ENCODE results near the gene MAPT. TPM values are rescaled to one million over a fixed set of nuclear protein-coding genes. Genes with fewer than 3 reads are reported as not detected.

Gene MAPT
- total RNA-seq, 1 experiment from 2014 or later = 1.6 TPM

- no TSS peak for BruUV-seq (replicated peaks)
- no peaks in the 10 kb centered on the region for H3K9me3 Mint-ChIP-seq (ENCODE audit: low read depth, unreplicated experiment)
- H3K27ac Mint-ChIP-seq (ENCODE audit: unreplicated experiment) = peak overlapping the region; percentile 5
- intact Hi-C loops (cut with micrococcal nuclease; ENCODE audit: unreplicated experiment) = no loop called here
- no peak for TF ChIP-seq CTCF (IDR thresholded peaks at IDR 0.05; ENCODE audit: unreplicated experiment)
- H3K36me3 Mint-ChIP-seq (ENCODE audit: insufficient read depth, unreplicated experiment) = peaks cover 69% of the 10 kb centered on the region
- CTCF ChIA-PET = interaction anchor here (1.2 kb wide), 1 partner anchor 10 kb away, joined by 3 read pairs; no protein-coding TSS in a partner anchor
- H3K4me1 Mint-ChIP-seq (ENCODE audit: low read depth, unreplicated experiment) = peaks cover 43% of the 10 kb centered on the region
- no peak for DNase-seq
- H3K4me3 Mint-ChIP-seq (ENCODE audit: low read depth, unreplicated experiment) = no peak overlapping the region
- H3K27me3 Mint-ChIP-seq (ENCODE audit: unreplicated experiment) = no peaks in the 10 kb centered on the region
Observed at GRCh38 chr17:46053911-46054534, 159.7 kb downstream of the MAPT start.

- intact Hi-C loops (cut with micrococcal nuclease; ENCODE audit: unreplicated experiment) = no loop called here
- Mint-ChIP-seq H3K4me3 (ENCODE audit: low read depth, unreplicated experiment) (no peak overlapping the region), H3K27ac (ENCODE audit: unreplicated experiment) (peak overlapping the region; percentile 10), H3K9me3 (ENCODE audit: low read depth, unreplicated experiment) (no peaks in the 10 kb centered on the region), H3K4me1 (ENCODE audit: low read depth, unreplicated experiment) (peaks cover 33% of the 10 kb centered on the region), H3K27me3 (ENCODE audit: unreplicated experiment) (no peaks in the 10 kb centered on the region), H3K36me3 (ENCODE audit: insufficient read depth, unreplicated experiment) (peaks cover 63% of the 10 kb centered on the region)
- no peak for TF ChIP-seq CTCF (IDR thresholded peaks at IDR 0.05; ENCODE audit: unreplicated experiment)
- CTCF ChIA-PET = interaction anchor here (0.9 to 1.8 kb wide), 5 partner anchors 13 to 136 kb away, joined by 3 to 7 read pairs (median 4); partner anchors contain the start of gene KANSL1
- no peak for DNase-seq
- no TSS peak for BruUV-seq (replicated peaks)
Observed at GRCh38 chr17:46056800-46057304, 162.5 kb downstream of the MAPT start.

- intact Hi-C loops (cut with micrococcal nuclease; ENCODE audit: unreplicated experiment) = no loop called here
- no peak overlapping the region for H3K4me3 Mint-ChIP-seq (ENCODE audit: low read depth, unreplicated experiment)
- BruUV-seq (replicated peaks) = no TSS peak
- no peak for TF ChIP-seq CTCF (IDR thresholded peaks at IDR 0.05; ENCODE audit: unreplicated experiment)
- H3K9me3 Mint-ChIP-seq (ENCODE audit: low read depth, unreplicated experiment) = no peaks in the 10 kb centered on the region
- no peaks in the 10 kb centered on the region for H3K27me3 Mint-ChIP-seq (ENCODE audit: unreplicated experiment)
- peak overlapping the region; percentile 10 for H3K27ac Mint-ChIP-seq (ENCODE audit: unreplicated experiment)
- CTCF ChIA-PET = interaction anchor here (1.1 to 2.3 kb wide), 5 partner anchors 11 to 136 kb away, joined by 3 to 7 read pairs (median 4); partner anchors contain the start of gene KANSL1
- peaks cover 63% of the 10 kb centered on the region for H3K36me3 Mint-ChIP-seq (ENCODE audit: insufficient read depth, unreplicated experiment)
- peaks cover 28% of the 10 kb centered on the region for H3K4me1 Mint-ChIP-seq (ENCODE audit: low read depth, unreplicated experiment)
- no peak for DNase-seq
Observed at GRCh38 chr17:46057366-46057765, 163.0 kb downstream of the MAPT start.

GRCh38 chr17:46059486-46059885 lies 165.1 kb downstream of the MAPT start:
- intact Hi-C loops (cut with micrococcal nuclease; ENCODE audit: unreplicated experiment) = no loop called here
- no TSS peak for BruUV-seq (replicated peaks)
- peaks cover 33% of the 10 kb centered on the region for H3K4me1 Mint-ChIP-seq (ENCODE audit: low read depth, unreplicated experiment)
- peaks cover 54% of the 10 kb centered on the region for H3K36me3 Mint-ChIP-seq (ENCODE audit: insufficient read depth, unreplicated experiment)
- no peak for TF ChIP-seq CTCF (IDR thresholded peaks at IDR 0.05; ENCODE audit: unreplicated experiment)
- H3K9me3 Mint-ChIP-seq (ENCODE audit: low read depth, unreplicated experiment) = no peaks in the 10 kb centered on the region
- no peak for DNase-seq
- H3K27ac Mint-ChIP-seq (ENCODE audit: unreplicated experiment) = no peak overlapping the region
- H3K27me3 Mint-ChIP-seq (ENCODE audit: unreplicated experiment) = no peaks in the 10 kb centered on the region
- CTCF ChIA-PET = interaction anchor here (0.6 to 2.3 kb wide), 4 partner anchors 9 to 1804 kb away, joined by 3 to 7 read pairs (median 6); no protein-coding TSS in a partner anchor
- no peak overlapping the region for H3K4me3 Mint-ChIP-seq (ENCODE audit: low read depth, unreplicated experiment)

Data from Calu3 (cell line).